WTC11 (cell line): ENCODE data around the gene PYY. TPM values are rescaled to one million over a fixed set of nuclear protein-coding genes. Genes with fewer than 3 reads are reported as not detected.
"Not testable (repeated sequence)": the region's sequence is repeated elsewhere in the genome, so short reads cannot be mapped to it uniquely, and the experiment has no call there.

ENCODE experiments used
- ATAC-seq: fragments of 200-7000 bp; cut with Tn5 transposase; 2 replicates; pipeline ENCODE4 v1.10.0; 2021; ENCODE audit warnings: mild to moderate bottlenecking, moderate library complexity
- CTCF ChIA-PET: fragments of 300-600 bp; sonication (Branson Sonifier 250); formaldehyde crosslinking; loops from one replicate; lab custom pipeline; 2021; ENCODE audit warnings: antibody characterized with exemption; lab: Charles Lee
- POLR2A ChIA-PET: fragments of 350-600 bp; sonication (Branson Sonifier 250); formaldehyde crosslinking; loops from one replicate; lab custom pipeline; 2021; ENCODE audit warnings: antibody characterized with exemption; lab: Charles Lee
- DNase-seq: peaks from one replicate; pipeline ENCODE4 v3.0.0; 2021; ENCODE audit warnings: low spot score
- H3K27ac Mint-ChIP-seq: 2 replicates; pipeline ENCODE4 v1.8.0; 2021; ENCODE audit warnings: mixed read lengths
- H3K27me3 Mint-ChIP-seq: 2 replicates; pipeline ENCODE4 v1.8.0; 2021; ENCODE audit warnings: low read depth, mild to moderate bottlenecking, moderate library complexity, mixed read lengths
- H3K36me3 Mint-ChIP-seq: 2 replicates; pipeline ENCODE4 v1.8.0; 2021; ENCODE audit warnings: mixed read lengths
- H3K4me1 Mint-ChIP-seq: 2 replicates; pipeline ENCODE4 v1.8.0; 2022; ENCODE audit warnings: mixed read lengths
- H3K4me3 Mint-ChIP-seq: 2 replicates; pipeline ENCODE4 v1.8.0; 2021; ENCODE audit warnings: mild to moderate bottlenecking, moderate library complexity, mixed read lengths
- H3K9me3 Mint-ChIP-seq: 2 replicates; pipeline ENCODE4 v1.8.0; 2021; ENCODE audit warnings: mixed read lengths
- E2F4 ChIP-seq: sonication (generic); formaldehyde crosslinking; IDR thresholded peaks from 2 replicates; pipeline ENCODE4 v1.8.1; 2022; ENCODE audit warnings: low read depth, mild to moderate bottlenecking, moderate library complexity, missing genetic modification reagents, borderline replicate concordance
- NR1H2 ChIP-seq: sonication (generic); formaldehyde crosslinking; IDR thresholded peaks from 2 replicates; pipeline ENCODE4 v1.9.0; 2021; ENCODE audit warnings: mild to moderate bottlenecking, moderate library complexity, missing genetic modification reagents
- RELA ChIP-seq: sonication (generic); formaldehyde crosslinking; IDR thresholded peaks from 2 replicates; pipeline ENCODE4 v1.8.1; 2022; ENCODE audit warnings: missing genetic modification reagents, mild to moderate bottlenecking, borderline replicate concordance
- SMAD3 ChIP-seq: sonication (generic); formaldehyde crosslinking; IDR thresholded peaks from 2 replicates; pipeline ENCODE4 v1.8.0; 2022; ENCODE audit warnings: missing genetic modification reagents, mild to moderate bottlenecking, borderline replicate concordance
- TEAD1 ChIP-seq: sonication (generic); formaldehyde crosslinking; IDR thresholded peaks from 2 replicates; pipeline ENCODE4 v1.8.0; 2022; ENCODE audit warnings: mild to moderate bottlenecking, missing genetic modification reagents
- ZNF671 ChIP-seq: fragments of 250-450 bp; sonication (Bioruptor Pico); IDR thresholded peaks from 2 replicates; pipeline ENCODE4 v1.8.0; 2021; ENCODE audit warnings: mild to moderate bottlenecking
- total RNA-seq: library from RNA; stranded (reverse); gene quantifications from 3 replicates; pipeline ENCODE4 v1.2.3, GENCODE V29; 2021
- TF ChIP-seq, protein P1 (sequence below): sonication (generic); formaldehyde crosslinking; IDR thresholded peaks from 2 replicates; pipeline ENCODE4 v1.8.1; 2023; ENCODE audit warnings: mild to moderate bottlenecking, missing genetic modification reagents, borderline replicate concordance
- TF ChIP-seq, protein P2 (sequence below): fragments of 200-600 bp; IDR thresholded peaks from 2 replicates; pipeline ENCODE4 v1.8.0; 2022; ENCODE audit warnings: antibody characterized with exemption
- TF ChIP-seq, protein P3 (sequence below): fragments of 250-450 bp; sonication (Bioruptor Pico); IDR thresholded peaks from 2 replicates; pipeline ENCODE4 v1.9.0; 2021; ENCODE audit warnings: mild to moderate bottlenecking
- TF ChIP-seq, protein P4 (sequence below): fragments of 250-450 bp; sonication (Bioruptor Pico); IDR thresholded peaks from 2 replicates; pipeline ENCODE4 v1.9.0; 2021; ENCODE audit warnings: moderate library complexity, mild to moderate bottlenecking, inconsistent platforms, borderline replicate concordance
- TF ChIP-seq, protein P5 (sequence below): sonication (generic); formaldehyde crosslinking; IDR thresholded peaks from 2 replicates; pipeline ENCODE4 v1.8.1; 2022; ENCODE audit warnings: missing genetic modification reagents, borderline replicate concordance

Gene PYY
- total RNA-seq, 1 experiment from 2014 or later, result 0.72 TPM

DNA sequence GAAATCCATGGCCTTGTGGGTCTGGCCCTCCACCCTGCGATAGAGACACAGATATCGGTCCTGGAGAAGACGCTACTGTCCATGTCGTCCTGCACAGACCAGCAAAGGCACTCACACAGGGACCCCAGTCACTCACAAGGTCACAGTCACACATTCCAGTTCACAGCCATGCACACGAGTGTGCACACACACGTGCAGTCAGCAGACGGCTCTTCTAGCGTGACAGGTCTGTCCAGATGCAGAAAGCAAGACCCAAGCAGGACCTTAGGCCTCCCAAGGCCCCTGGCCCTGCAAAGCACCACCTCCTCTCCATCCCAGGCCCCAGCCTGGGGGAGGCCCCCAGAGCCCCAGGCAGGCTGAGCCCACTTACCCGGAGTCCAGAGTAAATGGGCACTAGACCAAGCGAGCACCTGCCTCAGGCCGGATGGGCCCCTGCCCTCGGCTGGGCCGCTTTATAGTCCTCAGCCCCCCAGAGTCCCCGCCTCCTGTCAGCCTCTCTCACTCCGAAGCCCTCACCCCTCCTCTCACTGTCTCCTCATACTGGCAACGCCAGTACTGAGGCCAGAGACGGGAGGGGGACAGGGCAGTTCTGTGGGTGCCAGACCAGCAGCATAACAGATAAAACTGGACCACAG is 11.6 kb downstream of the PYY start, which contains the start of gene PPY (continued):
- TF ChIP-seq, protein P1, sequence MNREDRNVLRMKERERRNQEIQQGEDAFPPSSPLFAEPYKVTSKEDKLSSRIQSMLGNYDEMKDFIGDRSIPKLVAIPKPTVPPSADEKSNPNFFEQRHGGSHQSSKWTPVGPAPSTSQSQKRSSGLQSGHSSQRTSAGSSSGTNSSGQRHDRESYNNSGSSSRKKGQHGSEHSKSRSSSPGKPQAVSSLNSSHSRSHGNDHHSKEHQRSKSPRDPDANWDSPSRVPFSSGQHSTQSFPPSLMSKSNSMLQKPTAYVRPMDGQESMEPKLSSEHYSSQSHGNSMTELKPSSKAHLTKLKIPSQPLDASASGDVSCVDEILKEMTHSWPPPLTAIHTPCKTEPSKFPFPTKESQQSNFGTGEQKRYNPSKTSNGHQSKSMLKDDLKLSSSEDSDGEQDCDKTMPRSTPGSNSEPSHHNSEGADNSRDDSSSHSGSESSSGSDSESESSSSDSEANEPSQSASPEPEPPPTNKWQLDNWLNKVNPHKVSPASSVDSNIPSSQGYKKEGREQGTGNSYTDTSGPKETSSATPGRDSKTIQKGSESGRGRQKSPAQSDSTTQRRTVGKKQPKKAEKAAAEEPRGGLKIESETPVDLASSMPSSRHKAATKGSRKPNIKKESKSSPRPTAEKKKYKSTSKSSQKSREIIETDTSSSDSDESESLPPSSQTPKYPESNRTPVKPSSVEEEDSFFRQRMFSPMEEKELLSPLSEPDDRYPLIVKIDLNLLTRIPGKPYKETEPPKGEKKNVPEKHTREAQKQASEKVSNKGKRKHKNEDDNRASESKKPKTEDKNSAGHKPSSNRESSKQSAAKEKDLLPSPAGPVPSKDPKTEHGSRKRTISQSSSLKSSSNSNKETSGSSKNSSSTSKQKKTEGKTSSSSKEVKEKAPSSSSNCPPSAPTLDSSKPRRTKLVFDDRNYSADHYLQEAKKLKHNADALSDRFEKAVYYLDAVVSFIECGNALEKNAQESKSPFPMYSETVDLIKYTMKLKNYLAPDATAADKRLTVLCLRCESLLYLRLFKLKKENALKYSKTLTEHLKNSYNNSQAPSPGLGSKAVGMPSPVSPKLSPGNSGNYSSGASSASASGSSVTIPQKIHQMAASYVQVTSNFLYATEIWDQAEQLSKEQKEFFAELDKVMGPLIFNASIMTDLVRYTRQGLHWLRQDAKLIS (CRISPR knock-in tag), result no peak

DNA sequence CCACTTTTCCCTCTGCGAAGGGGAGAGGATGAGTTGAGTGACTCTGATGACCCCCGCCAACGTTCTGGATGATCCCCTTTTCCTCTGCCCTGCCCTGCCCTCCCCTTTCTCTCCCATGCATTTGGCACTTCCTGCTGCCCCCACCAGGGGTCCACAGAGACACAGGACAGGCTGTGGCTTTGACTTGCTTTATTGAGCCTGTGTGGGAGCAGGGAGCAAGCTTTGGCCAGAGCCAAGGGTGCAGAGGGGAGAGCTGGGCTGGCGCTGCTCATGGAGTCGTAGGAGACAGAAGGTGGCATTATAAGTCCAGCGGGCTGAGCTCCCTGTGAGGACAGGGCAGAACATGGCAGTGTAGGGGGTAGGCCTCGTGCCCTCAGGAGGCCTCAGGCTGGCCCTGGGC is 13.1 kb downstream of the PYY start:
- no peak overlapping the region for H3K27ac Mint-ChIP-seq
- peak; percentile 74 for ATAC-seq
- no peaks in the 10 kb centered on the region for H3K9me3 Mint-ChIP-seq
- TF ChIP-seq E2F4, result no peak
- TF ChIP-seq, protein P2, sequence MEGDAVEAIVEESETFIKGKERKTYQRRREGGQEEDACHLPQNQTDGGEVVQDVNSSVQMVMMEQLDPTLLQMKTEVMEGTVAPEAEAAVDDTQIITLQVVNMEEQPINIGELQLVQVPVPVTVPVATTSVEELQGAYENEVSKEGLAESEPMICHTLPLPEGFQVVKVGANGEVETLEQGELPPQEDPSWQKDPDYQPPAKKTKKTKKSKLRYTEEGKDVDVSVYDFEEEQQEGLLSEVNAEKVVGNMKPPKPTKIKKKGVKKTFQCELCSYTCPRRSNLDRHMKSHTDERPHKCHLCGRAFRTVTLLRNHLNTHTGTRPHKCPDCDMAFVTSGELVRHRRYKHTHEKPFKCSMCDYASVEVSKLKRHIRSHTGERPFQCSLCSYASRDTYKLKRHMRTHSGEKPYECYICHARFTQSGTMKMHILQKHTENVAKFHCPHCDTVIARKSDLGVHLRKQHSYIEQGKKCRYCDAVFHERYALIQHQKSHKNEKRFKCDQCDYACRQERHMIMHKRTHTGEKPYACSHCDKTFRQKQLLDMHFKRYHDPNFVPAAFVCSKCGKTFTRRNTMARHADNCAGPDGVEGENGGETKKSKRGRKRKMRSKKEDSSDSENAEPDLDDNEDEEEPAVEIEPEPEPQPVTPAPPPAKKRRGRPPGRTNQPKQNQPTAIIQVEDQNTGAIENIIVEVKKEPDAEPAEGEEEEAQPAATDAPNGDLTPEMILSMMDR, result peak; percentile 56
- POLR2A ChIA-PET, result no interaction called here
- H3K4me1 Mint-ChIP-seq, result peaks cover 20% of the 10 kb centered on the region
- H3K27me3 Mint-ChIP-seq, result peaks cover 46% of the 10 kb centered on the region
- H3K4me3 Mint-ChIP-seq, result no peak overlapping the region
- DNase-seq, result peak; percentile 77
- CTCF ChIA-PET, result interaction anchor here (0.6 to 2.2 kb wide), 22 partner anchors 10 to 227 kb away, joined by 3 to 15 read pairs (median 4); partner anchors contain the start of genes CD300LG, MPP2 and NAGS
- no peaks in the 10 kb centered on the region for H3K36me3 Mint-ChIP-seq

- CTCF ChIA-PET, result interaction anchor here (0.6 to 2.3 kb wide), 5 partner anchors 30 to 101 kb away, joined by 3 to 15 read pairs (median 5); no protein-coding TSS in a partner anchor
- POLR2A ChIA-PET, result no interaction called here
- peaks cover 46% of the 10 kb centered on the region for H3K27me3 Mint-ChIP-seq
Observed at GRCh38 chr17:43939886-43940285, 13.9 kb downstream of the PYY start.

GRCh38 chr17:43939452-43939851 is 14.3 kb downstream of the PYY start:
- H3K9me3 Mint-ChIP-seq, ATAC-seq, H3K4me3 Mint-ChIP-seq, DNase-seq, H3K36me3 Mint-ChIP-seq, H3K27ac Mint-ChIP-seq, POLR2A ChIA-PET: not testable (repeated sequence)
- Mint-ChIP-seq H3K27me3 (peaks cover 48% of the 10 kb centered on the region), H3K4me1 (peaks cover 20% of the 10 kb centered on the region)
- CTCF ChIA-PET, result interaction anchor here (0.6 to 2.3 kb wide), 6 partner anchors 14 to 86 kb away, joined by 3 to 15 read pairs (median 9); no protein-coding TSS in a partner anchor

More at GRCh38 chr17:43939886-43940285, 13.9 kb downstream of the PYY start:
- Mint-ChIP-seq H3K9me3 (no peaks in the 10 kb centered on the region), H3K4me1 (peaks cover 20% of the 10 kb centered on the region), H3K36me3 (no peaks in the 10 kb centered on the region)
- no peak for DNase-seq
- TF ChIP-seq TEAD1 (CRISPR knock-in tag) (no peak), RELA (CRISPR knock-in tag) (no peak), NR1H2 (CRISPR knock-in tag) (no peak), SMAD3 (CRISPR knock-in tag) (no peak), ZNF671 (no peak)
- TF ChIP-seq, protein P3, sequence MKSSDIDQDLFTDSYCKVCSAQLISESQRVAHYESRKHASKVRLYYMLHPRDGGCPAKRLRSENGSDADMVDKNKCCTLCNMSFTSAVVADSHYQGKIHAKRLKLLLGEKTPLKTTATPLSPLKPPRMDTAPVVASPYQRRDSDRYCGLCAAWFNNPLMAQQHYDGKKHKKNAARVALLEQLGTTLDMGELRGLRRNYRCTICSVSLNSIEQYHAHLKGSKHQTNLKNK (CRISPR knock-in tag), result no peak
- TF ChIP-seq, protein P4, sequence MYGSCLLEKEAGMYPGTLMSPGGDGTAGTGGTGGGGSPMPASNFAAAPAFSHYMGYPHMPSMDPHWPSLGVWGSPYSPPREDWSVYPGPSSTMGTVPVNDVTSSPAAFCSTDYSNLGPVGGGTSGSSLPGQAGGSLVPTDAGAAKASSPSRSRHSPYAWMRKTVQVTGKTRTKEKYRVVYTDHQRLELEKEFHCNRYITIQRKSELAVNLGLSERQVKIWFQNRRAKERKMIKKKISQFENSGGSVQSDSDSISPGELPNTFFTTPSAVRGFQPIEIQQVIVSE (CRISPR knock-in tag), result no peak
- TF ChIP-seq, protein P5, sequence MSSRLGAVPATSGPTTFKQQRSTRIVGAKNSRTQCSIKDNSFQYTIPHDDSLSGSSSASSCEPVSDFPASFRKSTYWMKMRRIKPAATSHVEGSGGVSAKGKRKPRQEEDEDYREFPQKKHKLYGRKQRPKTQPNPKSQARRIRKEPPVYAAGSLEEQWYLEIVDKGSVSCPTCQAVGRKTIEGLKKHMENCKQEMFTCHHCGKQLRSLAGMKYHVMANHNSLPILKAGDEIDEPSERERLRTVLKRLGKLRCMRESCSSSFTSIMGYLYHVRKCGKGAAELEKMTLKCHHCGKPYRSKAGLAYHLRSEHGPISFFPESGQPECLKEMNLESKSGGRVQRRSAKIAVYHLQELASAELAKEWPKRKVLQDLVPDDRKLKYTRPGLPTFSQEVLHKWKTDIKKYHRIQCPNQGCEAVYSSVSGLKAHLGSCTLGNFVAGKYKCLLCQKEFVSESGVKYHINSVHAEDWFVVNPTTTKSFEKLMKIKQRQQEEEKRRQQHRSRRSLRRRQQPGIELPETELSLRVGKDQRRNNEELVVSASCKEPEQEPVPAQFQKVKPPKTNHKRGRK (CRISPR knock-in tag), result no peak
- TF ChIP-seq, all 79 proteins: peak for 0
- Mint-ChIP-seq H3K27ac (no peak overlapping the region), H3K4me3 (no peak overlapping the region)
- ATAC-seq, result no peak
